GM20431 (cell line): ENCODE measurements around the gene KNTC1.
"Not testable (repeated sequence)": the region's sequence is repeated elsewhere in the genome, so short reads cannot be mapped to it uniquely, and the experiment has no call there.

Source experiments
- in situ Hi-C: fragments of 300-500 bp; cut with MseI, MboI; formaldehyde crosslinking; loops from one replicate; pipeline ENCODE4 v1.15.0; 2020; ENCODE audit warnings: low sequenced_read_pairs; ENCODE audit not compliant: unreplicated experiment

The KNTC1 gene

GRCh38 chr12:122635471-122635870 lies 108.4 kb downstream of the KNTC1 start:
- in situ Hi-C loops: loop anchor here (10.0 kb wide), 1 partner anchor 99 kb away; the partner anchor contains the start of gene HCAR1

- in situ Hi-C loops: no loop called here
Observed at GRCh38 chr12:122643207-122643805, 116.3 kb downstream of the KNTC1 start.

GRCh38 chr12:122646517-122647217 lies 119.6 kb downstream of the KNTC1 start:
- in situ Hi-C loops: no loop called here

GRCh38 chr12:122651520-122652224 lies 124.6 kb downstream of the KNTC1 start:
- in situ Hi-C loops: no loop called here

- in situ Hi-C loops: not testable (repeated sequence)
Observed at GRCh38 chr12:122653291-122653690, 126.2 kb downstream of the KNTC1 start.

- in situ Hi-C loops: no loop called here
Observed at GRCh38 chr12:122656298-122656697, 129.2 kb downstream of the KNTC1 start.

GRCh38 chr12:122659579-122659978 lies 132.5 kb downstream of the KNTC1 start:
- in situ Hi-C loops: no loop called here

GRCh38 chr12:122661246-122661645 lies 134.2 kb downstream of the KNTC1 start:
- in situ Hi-C loops: no loop called here

- in situ Hi-C loops: no loop called here
Observed at GRCh38 chr12:122661938-122662337, 134.9 kb downstream of the KNTC1 start.

- in situ Hi-C loops: no loop called here
Observed at GRCh38 chr12:122665349-122665748, 138.3 kb downstream of the KNTC1 start.

GRCh38 chr12:122665759-122666158 lies 138.7 kb downstream of the KNTC1 start:
- in situ Hi-C loops: no loop called here

GRCh38 chr12:122668268-122668667 lies 141.2 kb downstream of the KNTC1 start:
- in situ Hi-C loops: no loop called here

- in situ Hi-C loops: no loop called here
Observed at GRCh38 chr12:122669397-122670070, 142.5 kb downstream of the KNTC1 start.

- in situ Hi-C loops: no loop called here
Observed at GRCh38 chr12:122672515-122672914, 145.5 kb downstream of the KNTC1 start.
